ENCODE data around the gene TM9SF1.

The TM9SF1 gene

GRCh38 chr14:24181371-24182077 lies 13.7 kb downstream of the TM9SF1 start:
- DNase-seq (ENCODE audit: extremely low spot score, insufficient read length, low read depth) (no peak), FAIRE-seq (no peak)

- no peak for FAIRE-seq
- DNase-seq (ENCODE audit: extremely low spot score, insufficient read length, low read depth): no peak
Observed at GRCh38 chr14:24179961-24180796, 15.1 kb downstream of the TM9SF1 start.

GRCh38 chr14:24179294-24179960 lies 15.8 kb downstream of the TM9SF1 start:
- no peak for DNase-seq (ENCODE audit: extremely low spot score, insufficient read length, low read depth)
- FAIRE-seq: no peak

GRCh38 chr14:24178399-24179178 lies 16.7 kb downstream of the TM9SF1 start:
- DNase-seq (ENCODE audit: extremely low spot score, insufficient read length, low read depth) (no peak), FAIRE-seq (no peak)

- no peak for DNase-seq (ENCODE audit: extremely low spot score, insufficient read length, low read depth)
- FAIRE-seq: no peak
Observed at GRCh38 chr14:24177891-24178290, 17.4 kb downstream of the TM9SF1 start.

- FAIRE-seq: no peak
Observed at GRCh38 chr14:24177041-24177825, 18.0 kb downstream of the TM9SF1 start.

GRCh38 chr14:24176599-24176998 lies 18.6 kb downstream of the TM9SF1 start:
- FAIRE-seq (no peak), DNase-seq (ENCODE audit: extremely low spot score, insufficient read length, low read depth) (no peak)

More at GRCh38 chr14:24177041-24177825, 18.0 kb downstream of the TM9SF1 start:
- no peak for DNase-seq (ENCODE audit: extremely low spot score, insufficient read length, low read depth)

- DNase-seq (ENCODE audit: extremely low spot score, insufficient read length, low read depth) (no peak), FAIRE-seq (no peak)
Observed at GRCh38 chr14:24172871-24173281, 22.4 kb downstream of the TM9SF1 start.

GRCh38 chr14:24172261-24172860 lies 22.9 kb downstream of the TM9SF1 start:
- FAIRE-seq (no peak), DNase-seq (ENCODE audit: extremely low spot score, insufficient read length, low read depth) (no peak)

GRCh38 chr14:24171422-24172260 lies 23.6 kb downstream of the TM9SF1 start, which contains the start of gene REC8:
Gene REC8, plus strand, starts transcription at chr14:24172080. Its CDS starts 473 bp downstream, at chr14:24172553.
- peak; percentile 94 for FAIRE-seq
- DNase-seq (ENCODE audit: extremely low spot score, insufficient read length, low read depth): peak; percentile 91

GRCh38 chr14:24167469-24168114 lies 27.6 kb downstream of the TM9SF1 start:
- DNase-seq (ENCODE audit: extremely low spot score, insufficient read length, low read depth) (no peak), FAIRE-seq (no peak)

GRCh38 chr14:24165785-24166184 lies 29.5 kb downstream of the TM9SF1 start:
- DNase-seq (ENCODE audit: extremely low spot score, insufficient read length, low read depth): no peak
- FAIRE-seq: no peak

GRCh38 chr14:24164518-24164991 lies 30.7 kb downstream of the TM9SF1 start:
- no peak for FAIRE-seq

GRCh38 chr14:24162093-24162492 lies 33.1 kb downstream of the TM9SF1 start:
- FAIRE-seq (no peak), DNase-seq (ENCODE audit: extremely low spot score, insufficient read length, low read depth) (no peak)

More at GRCh38 chr14:24164518-24164991, 30.7 kb downstream of the TM9SF1 start:
- DNase-seq (ENCODE audit: extremely low spot score, insufficient read length, low read depth): no peak

- FAIRE-seq (peak; percentile 97), DNase-seq (ENCODE audit: extremely low spot score, insufficient read length, low read depth) (peak; percentile 88)
Observed at GRCh38 chr14:24160850-24161804, 34.1 kb downstream of the TM9SF1 start, which contains the start of gene IRF9. Gene IRF9, plus strand, starts transcription at chr14:24161265. Its CDS starts 880 bp downstream, at chr14:24162145.

GRCh38 chr14:24160499-24160849 lies 34.8 kb downstream of the TM9SF1 start:
- FAIRE-seq: no peak
- no peak for DNase-seq (ENCODE audit: extremely low spot score, insufficient read length, low read depth)
